Keratinocyte (primary cell): ENCODE results near the gene MESD. TPM values are rescaled to one million over a fixed set of nuclear protein-coding genes. Genes with fewer than 3 reads are reported as not detected.

Experiments used
- DNase-seq: peaks from one replicate; pipeline ENCODE4 v3.0.0-alpha.2; 2011; ENCODE audit warnings: low read depth, missing footprints, low spot score
- FAIRE-seq: peaks from 2 replicates; lab custom pipeline; 2011; peaks lifted over from hg19 to GRCh38; lab: Jason Lieb, UNC
- H2AFZ ChIP-seq: 2 replicates; pipeline ENCODE4 v1.6.0; 2012; ENCODE audit warnings: low read length, control low read depth, inconsistent platforms; ENCODE audit not compliant: control insufficient read depth
- H3K27ac ChIP-seq: 2 replicates; pipeline ENCODE4 v1.5.1; 2011; ENCODE audit warnings: low read length; ENCODE audit not compliant: control insufficient read depth, insufficient read depth
- H3K27me3 ChIP-seq: 3 replicates; pipeline ENCODE4 v1.6.0; 2011; ENCODE audit warnings: low read length; ENCODE audit not compliant: control insufficient read depth, insufficient read depth; ENCODE audit errors: extremely low read depth
- H3K36me3 ChIP-seq, 2 experiments: 2 replicates in 1 of 2; 3 replicates in 1 of 2; pipeline ENCODE4 v1.5.1; 2011; ENCODE audit warnings: low read length in 2 of 2, mild to moderate bottlenecking in 1 of 2; ENCODE audit not compliant: control insufficient read depth in 2 of 2, insufficient read depth in 2 of 2; ENCODE audit errors: extremely low read depth in 1 of 2
- H3K4me1 ChIP-seq: 3 replicates; pipeline ENCODE4 v1.5.1; 2011; ENCODE audit warnings: low read length; ENCODE audit not compliant: control insufficient read depth, insufficient read depth; ENCODE audit errors: extremely low read depth
- H3K4me2 ChIP-seq: 3 replicates; pipeline ENCODE4 v1.6.0; 2011; ENCODE audit warnings: low read depth, low read length; ENCODE audit not compliant: control insufficient read depth, insufficient read depth; ENCODE audit errors: extremely low read depth
- H3K4me3 ChIP-seq, 3 experiments: fragments of 200-600 bp in 1 of 3; sonication (generic) in 1 of 3; 2 replicates in 2 of 3; 3 replicates in 1 of 3; pipeline ENCODE4 v1.5.1; 2011 to 2016; ENCODE audit warnings: low read length in 3 of 3, mild to moderate bottlenecking in 3 of 3, control low read depth in 2 of 3, inconsistent platforms in 1 of 3, low read depth in 1 of 3, mixed read lengths in 1 of 3, mixed run types in 1 of 3, moderate library complexity in 1 of 3; ENCODE audit not compliant: control insufficient read depth in 2 of 3, insufficient read depth in 2 of 3; ENCODE audit errors: extremely low read depth in 1 of 3
- H3K79me2 ChIP-seq: 2 replicates; pipeline ENCODE4 v1.6.0; 2012; ENCODE audit warnings: low read length; ENCODE audit not compliant: control insufficient read depth, insufficient read depth
- H3K9ac ChIP-seq: 3 replicates; pipeline ENCODE4 v1.6.0; 2011; ENCODE audit warnings: low read length; ENCODE audit not compliant: control insufficient read depth, insufficient read depth; ENCODE audit errors: extremely low read depth
- H3K9me1 ChIP-seq: 3 replicates; pipeline ENCODE4 v1.6.0; 2011; ENCODE audit warnings: low read length; ENCODE audit not compliant: control insufficient read depth, insufficient read depth; ENCODE audit errors: extremely low read depth
- H3K9me3 ChIP-seq: 2 replicates; pipeline ENCODE4 v1.5.1; 2012; ENCODE audit warnings: low read depth, low read length; ENCODE audit not compliant: control insufficient read depth
- H4K20me1 ChIP-seq: 3 replicates; pipeline ENCODE4 v1.6.0; 2011; ENCODE audit warnings: low read length; ENCODE audit not compliant: control insufficient read depth, insufficient read depth; ENCODE audit errors: extremely low read depth
- CTCF ChIP-seq, 3 experiments: IDR thresholded peaks in 1 of 3; conservative IDR thresholded peaks in 1 of 3; optimal IDR thresholded peaks in 1 of 3; 2 replicates in 2 of 3; 3 replicates in 1 of 3; pipeline versions ENCODE3 to v1.5.1; 2011; ENCODE audit warnings: low read length in 3 of 3, mild to moderate bottlenecking in 3 of 3, moderate library complexity in 2 of 3, control low read depth in 1 of 3, inconsistent platforms in 1 of 3; ENCODE audit not compliant: insufficient read depth in 2 of 3; ENCODE audit errors: extremely low read depth in 1 of 3
- EZH2 ChIP-seq: IDR thresholded peaks from one replicate; pipeline ENCODE4 v1.6.1; 2012; ENCODE audit warnings: inconsistent platforms, mild to moderate bottlenecking, low read length, moderate library complexity
- dilution Hi-C: fragments of 300-500 bp; cut with MboI; formaldehyde crosslinking; loops from one replicate; pipeline ENCODE4 v1.7.0; 2020; ENCODE audit warnings: low sequenced_read_pairs; ENCODE audit not compliant: extremely low pct_ligation_motif_present
- polyA plus RNA-seq, 5 experiments: library from polyadenylated mRNA; depleted of rRNA in 3 of 5; stranded (reverse) in 3 of 5; stranded (forward) in 1 of 5; unstranded in 1 of 5; fragments of >200 nt; gene quantifications; 1 replicate in 1 of 5; 2 replicates in 3 of 5; 3 replicates in 1 of 5; pipeline versions ENCODE4 v1.2.1 to v1.2.3, GENCODE V29; 2011 to 2012; ENCODE audit warnings: missing spikeins in 2 of 5, low read depth in 1 of 5, low replicate concordance in 1 of 5

MESD gene
- polyA plus RNA-seq, 1 donor (not counting 4 experiments of a cell fraction or from before 2014, with no cell fraction given): 18.7 TPM

GRCh38 chr15:81031203-81031602 is 41.6 kb upstream of the MESD start:
- DNase-seq (no peak), FAIRE-seq (no peak)
- Histone ChIP-seq H2AFZ (no peak overlapping the region), H3K79me2 (no peaks in the 10 kb centered on the region), H3K4me1 (peaks cover 8% of the 10 kb centered on the region), H4K20me1 (no peaks in the 10 kb centered on the region), H3K9me1 (no peaks in the 10 kb centered on the region), H3K36me3 (no peaks in the 10 kb centered on the region), H3K4me3 (no peak overlapping the region), H3K4me2 (no peak overlapping the region), H3K9ac (no peak overlapping the region), H3K9me3 (no peaks in the 10 kb centered on the region), H3K27me3 (no peaks in the 10 kb centered on the region), H3K27ac (no peak overlapping the region)
- dilution Hi-C loops: no loop called here
- no peak for TF ChIP-seq CTCF (optimal IDR thresholded peaks at IDR 0.05 in 1 of 3, IDR thresholded peaks at IDR 0.05 in 1 of 3, conservative IDR thresholded peaks at IDR 0.05 in 1 of 3; ENCODE audit: extremely low read depth in 1 of 3, insufficient read depth in 2 of 3, low read length in 3 of 3)
- no peak for TF ChIP-seq EZH2

GRCh38 chr15:81030301-81030750 is 40.7 kb upstream of the MESD start:
- Histone ChIP-seq H3K4me1 (peaks cover 8% of the 10 kb centered on the region), H3K27ac (no peak overlapping the region), H4K20me1 (no peaks in the 10 kb centered on the region), H2AFZ (no peak overlapping the region), H3K4me2 (no peak overlapping the region), H3K9me3 (no peaks in the 10 kb centered on the region), H3K79me2 (no peaks in the 10 kb centered on the region), H3K27me3 (no peaks in the 10 kb centered on the region), H3K9me1 (no peaks in the 10 kb centered on the region), H3K4me3 (no peak overlapping the region), H3K36me3 (no peaks in the 10 kb centered on the region), H3K9ac (no peak overlapping the region)
- dilution Hi-C loops: no loop called here
- FAIRE-seq (no peak), DNase-seq (no peak)
- TF ChIP-seq EZH2: no peak
- TF ChIP-seq CTCF (optimal IDR thresholded peaks at IDR 0.05 in 1 of 3, IDR thresholded peaks at IDR 0.05 in 1 of 3, conservative IDR thresholded peaks at IDR 0.05 in 1 of 3; ENCODE audit: extremely low read depth in 1 of 3, insufficient read depth in 2 of 3, low read length in 3 of 3): no peak
